Activated gamma-delta T cell (primary cell): ENCODE measurements around the gene FANCB.

ENCODE experiments used
- DNase-seq: peaks from one replicate; lab custom pipeline; 2025; lab: John Stamatoyannopoulos, UW
- total RNA-seq, 2 donors: gene quantifications; one replicate each; lab custom pipeline; 2026; lab: John Stamatoyannopoulos, UW

The FANCB gene
- 8.4 to 12.0 reads per million in 2 donors for total RNA-seq

- DNase-seq: peak; percentile 91
Measured at GRCh38 chrX:14872851-14873675, at the start of gene FANCB, which contains the start of gene MOSPD2. TSS of gene FANCB (minus strand) at chrX:14873069. CDS start at chrX:14865510, 7,559 bp downstream. TSS of gene MOSPD2 (plus strand) at chrX:14873421. CDS start at chrX:14873529, 108 bp downstream.

- no peak for DNase-seq
Measured at GRCh38 chrX:14922437-14922836, 49.6 kb upstream of the FANCB start.

- no peak for DNase-seq
Measured at GRCh38 chrX:14920196-14920595, 47.3 kb upstream of the FANCB start.

- no peak for DNase-seq
Measured at GRCh38 chrX:14919407-14919806, 46.5 kb upstream of the FANCB start.

- no peak for DNase-seq
Measured at GRCh38 chrX:14916017-14916674, 43.3 kb upstream of the FANCB start.

- DNase-seq: no peak
Measured at GRCh38 chrX:14915596-14915995, 42.7 kb upstream of the FANCB start.

- DNase-seq: no peak
Measured at GRCh38 chrX:14913241-14913640, 40.4 kb upstream of the FANCB start.

- DNase-seq: no peak
Measured at GRCh38 chrX:14903891-14904290, 31.0 kb upstream of the FANCB start.

GRCh38 chrX:14902537-14902936 lies 29.7 kb upstream of the FANCB start:
- no peak for DNase-seq

GRCh38 chrX:14899607-14900006 lies 26.7 kb upstream of the FANCB start:
- DNase-seq: no peak

- DNase-seq: no peak
Measured at GRCh38 chrX:14897042-14897441, 24.2 kb upstream of the FANCB start.

GRCh38 chrX:14896273-14896672 lies 23.4 kb upstream of the FANCB start:
- no peak for DNase-seq

- no peak for DNase-seq
Measured at GRCh38 chrX:14886252-14886651, 13.4 kb upstream of the FANCB start.

- no peak for DNase-seq
Measured at GRCh38 chrX:14884714-14885113, 11.8 kb upstream of the FANCB start.

- no peak for DNase-seq
Measured at GRCh38 chrX:14883826-14884225, 11.0 kb upstream of the FANCB start.

GRCh38 chrX:14875624-14876023 lies 2.8 kb upstream of the FANCB start:
- DNase-seq: no peak

- no peak for DNase-seq
Measured at GRCh38 chrX:14873676-14874049, 794 bp upstream of the FANCB start.

- DNase-seq: no peak
Measured at GRCh38 chrX:14872355-14872754, 514 bp downstream of the FANCB start.

- DNase-seq: no peak
Measured at GRCh38 chrX:14871767-14872166, 1.1 kb downstream of the FANCB start.

GRCh38 chrX:14865201-14865600 lies 7.7 kb downstream of the FANCB start:
- DNase-seq: no peak

GRCh38 chrX:14864631-14865030 lies 8.2 kb downstream of the FANCB start:
- no peak for DNase-seq

GRCh38 chrX:14851526-14851925 lies 21.3 kb downstream of the FANCB start:
- DNase-seq: no peak

GRCh38 chrX:14843666-14844065 lies 29.2 kb downstream of the FANCB start:
- no peak for DNase-seq
